ENCODE results near the gene SPAG16.

SPAG16 gene

DNA sequence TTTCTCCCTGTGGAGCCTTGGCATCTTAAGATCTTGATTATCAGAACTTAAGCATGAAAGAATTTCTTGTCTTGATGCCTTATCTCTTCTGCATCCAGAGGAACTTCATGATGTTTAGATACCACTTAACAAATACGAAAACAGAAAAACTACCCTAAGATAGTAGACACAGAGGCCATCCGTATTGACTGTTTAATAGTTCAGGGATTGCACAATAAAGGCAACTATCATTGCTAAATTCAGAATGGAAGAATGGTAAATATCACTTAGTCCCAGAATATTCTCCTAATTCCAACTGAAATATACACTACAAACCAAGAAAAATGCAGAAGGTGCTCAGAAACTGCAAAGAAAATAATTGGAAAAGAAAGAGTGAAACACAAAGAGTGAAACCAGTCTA is 912.0 kb downstream of the SPAG16 start:
- DNase-seq: no peak

DNA sequence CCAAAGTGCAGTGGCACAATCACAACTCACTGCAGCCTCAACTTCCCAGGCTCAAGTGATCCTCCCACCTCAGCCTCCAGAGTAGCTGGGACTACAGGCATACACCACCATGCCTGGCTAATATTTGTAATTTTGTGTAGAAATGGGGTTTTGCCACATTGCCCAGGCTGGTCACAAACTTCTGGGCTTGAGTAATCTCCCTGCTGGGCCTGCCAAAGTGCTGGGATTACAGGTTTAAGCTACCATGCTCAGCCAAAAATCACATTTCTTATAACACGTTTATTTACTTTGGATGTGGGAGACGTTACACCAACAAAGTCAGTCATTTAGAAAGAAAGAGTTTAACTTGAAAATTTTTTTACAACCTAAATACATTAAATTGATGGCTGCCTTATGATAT is 917.6 kb downstream of the SPAG16 start:
- no peak for DNase-seq

DNA sequence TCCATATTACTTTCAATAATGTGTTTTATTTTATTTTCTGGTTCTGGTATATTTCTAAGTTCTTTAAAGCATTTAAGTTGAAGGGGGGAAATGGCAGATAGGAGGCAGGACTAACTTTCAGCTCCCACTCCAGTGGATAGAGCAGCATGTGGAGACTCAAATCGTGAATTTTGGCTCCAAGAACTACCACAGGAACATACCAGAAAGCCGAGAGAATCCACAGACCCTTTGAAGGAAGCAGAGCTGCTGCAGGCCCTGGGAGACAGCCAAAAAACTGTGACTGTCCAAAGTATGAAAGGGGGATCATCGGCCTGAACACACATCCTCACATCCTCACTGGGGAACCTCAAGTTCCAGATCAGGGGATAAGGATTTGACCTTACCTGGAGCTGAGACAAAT is 919.0 kb downstream of the SPAG16 start:
- DNase-seq: no peak

DNA sequence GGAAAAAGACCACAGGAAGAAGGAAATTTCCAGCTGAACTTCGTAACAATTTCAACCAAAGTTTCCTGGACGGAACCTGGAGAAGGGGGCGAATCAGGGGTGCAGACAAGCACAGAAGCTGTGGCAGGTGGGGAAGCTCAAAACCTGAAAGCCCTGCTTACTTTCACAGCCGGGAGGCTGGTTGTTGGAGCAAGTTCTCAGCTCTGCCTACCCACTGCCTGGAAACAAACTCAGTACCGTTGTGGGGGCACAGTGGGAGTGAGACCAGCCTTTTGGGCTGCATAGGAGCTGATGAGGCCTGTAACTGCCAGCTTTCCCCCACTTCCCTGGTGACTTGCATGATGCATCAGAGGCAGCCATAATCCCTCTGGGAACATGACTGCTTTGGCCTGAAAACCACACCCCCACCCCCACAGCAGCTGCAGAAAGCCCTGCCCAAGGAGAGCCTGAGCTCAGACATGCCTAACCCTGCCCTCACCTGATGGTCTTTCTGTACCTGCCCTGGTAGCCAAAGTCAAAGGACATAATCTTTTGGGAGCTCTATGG is 919.6 kb downstream of the SPAG16 start:
- DNase-seq: no peak

DNA sequence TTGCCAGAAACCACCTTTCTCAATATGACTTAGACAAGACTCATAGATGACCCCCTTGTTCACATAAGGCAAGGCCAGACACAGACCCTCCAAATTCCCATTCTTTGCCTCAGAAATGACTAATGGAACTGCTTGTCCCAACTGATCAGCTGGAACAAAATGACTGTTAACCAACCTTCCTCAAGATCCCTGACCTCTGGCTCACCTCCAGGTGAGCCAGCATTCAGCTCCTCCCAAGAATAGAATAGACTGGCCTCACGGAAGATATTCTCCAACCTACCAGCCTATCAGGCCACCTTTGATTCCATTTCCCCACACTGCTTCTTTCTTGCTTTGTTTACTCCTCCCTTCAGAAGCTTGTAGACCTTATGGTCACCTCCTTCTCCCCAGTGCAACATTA is 930.8 kb downstream of the SPAG16 start:
- no peak for DNase-seq

DNA sequence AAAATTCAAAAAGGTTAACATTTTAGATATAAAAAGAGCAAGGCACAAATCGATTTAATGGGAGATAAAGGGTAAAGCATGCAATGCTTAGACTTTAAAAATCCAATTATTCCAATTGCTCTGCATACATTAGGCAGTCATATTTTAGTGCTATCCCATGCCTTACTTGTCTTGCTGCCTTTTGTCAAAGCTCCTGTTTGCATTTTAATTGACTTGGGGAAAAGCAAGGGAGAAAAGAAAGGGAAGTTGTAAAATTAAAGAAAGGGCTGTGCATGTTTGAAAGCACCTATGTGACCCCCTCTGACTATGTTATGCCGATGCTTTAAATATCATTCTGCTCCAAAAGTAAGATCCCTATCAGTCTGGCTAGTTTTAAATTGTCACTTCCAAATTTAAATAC is 932.9 kb downstream of the SPAG16 start:
- DNase-seq: no peak

DNA sequence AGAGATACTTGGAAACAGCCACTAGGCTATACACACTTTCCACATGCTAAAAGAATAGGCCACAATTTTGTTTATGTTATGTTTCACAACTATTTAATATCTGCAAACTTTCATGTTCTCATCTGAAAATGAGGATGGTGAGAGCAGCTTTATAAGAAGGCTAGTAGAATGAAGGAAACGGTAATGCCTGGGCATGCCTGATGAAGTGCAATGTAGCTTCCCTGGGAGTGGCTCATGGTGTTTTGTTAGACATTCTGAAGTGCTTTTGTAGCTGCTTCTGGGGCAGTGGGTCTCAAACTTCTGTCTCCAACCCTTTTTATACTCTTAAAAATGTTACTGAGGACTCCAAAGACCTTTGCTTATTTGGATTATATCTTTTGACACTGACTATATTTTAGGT is 933.3 kb downstream of the SPAG16 start:
- no peak for DNase-seq

DNA sequence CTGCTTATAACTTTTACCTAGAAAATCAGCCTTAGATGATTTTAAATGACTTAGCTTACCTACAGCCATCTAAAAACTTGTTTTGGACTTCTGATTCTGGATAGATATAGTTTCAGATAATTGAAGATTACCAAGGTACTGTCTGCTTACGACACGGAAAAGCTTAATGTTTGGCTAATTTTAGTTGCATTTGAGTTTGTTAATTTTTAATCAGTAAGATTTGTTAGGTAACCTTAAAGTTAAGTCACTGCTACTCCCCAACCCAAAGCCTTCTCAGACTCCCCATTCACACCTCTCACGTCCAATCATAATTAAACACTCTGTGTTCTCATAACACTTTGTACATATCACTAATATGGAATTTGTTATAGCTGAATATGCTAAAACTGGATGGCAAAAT is 936.0 kb downstream of the SPAG16 start:
- no peak for DNase-seq

DNA sequence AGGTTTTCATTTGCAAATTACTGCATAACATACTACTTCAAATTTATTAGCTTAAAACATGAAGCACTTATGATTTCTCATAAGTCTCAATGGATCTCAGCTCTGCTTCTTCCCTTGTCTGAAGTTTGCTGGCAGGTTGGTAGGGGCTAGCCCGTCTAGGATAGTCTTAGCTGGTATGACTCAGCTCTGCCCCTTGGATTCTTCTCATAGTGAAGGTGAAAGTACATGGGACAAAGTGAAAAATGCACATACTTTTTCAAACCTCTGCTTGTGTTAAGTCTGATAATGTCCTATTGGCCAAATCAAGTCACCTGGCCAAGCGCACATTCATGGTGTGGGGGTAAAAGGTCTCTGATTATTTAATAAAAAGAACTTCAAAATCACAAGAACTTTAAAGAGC is 941.8 kb downstream of the SPAG16 start:
- DNase-seq: no peak

DNA sequence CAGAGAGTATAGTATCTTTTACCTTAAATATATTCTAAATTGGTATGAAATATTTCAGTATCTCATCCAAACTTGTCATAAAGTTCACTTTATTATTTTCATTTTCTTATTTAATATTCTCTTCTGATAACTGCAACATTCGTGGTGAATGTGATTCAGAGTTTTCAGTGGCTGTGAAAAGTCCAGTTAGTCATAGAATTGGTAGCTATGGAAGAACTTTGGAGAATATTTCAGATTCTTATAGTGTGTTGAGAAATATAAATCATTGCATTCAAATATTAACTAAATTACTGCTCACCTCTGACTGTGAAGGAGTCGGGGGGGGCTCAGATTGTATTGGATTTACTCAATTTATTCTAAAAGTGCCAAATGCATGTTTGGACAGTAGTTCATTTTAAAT is 948.0 kb downstream of the SPAG16 start:
- no peak for DNase-seq

DNA sequence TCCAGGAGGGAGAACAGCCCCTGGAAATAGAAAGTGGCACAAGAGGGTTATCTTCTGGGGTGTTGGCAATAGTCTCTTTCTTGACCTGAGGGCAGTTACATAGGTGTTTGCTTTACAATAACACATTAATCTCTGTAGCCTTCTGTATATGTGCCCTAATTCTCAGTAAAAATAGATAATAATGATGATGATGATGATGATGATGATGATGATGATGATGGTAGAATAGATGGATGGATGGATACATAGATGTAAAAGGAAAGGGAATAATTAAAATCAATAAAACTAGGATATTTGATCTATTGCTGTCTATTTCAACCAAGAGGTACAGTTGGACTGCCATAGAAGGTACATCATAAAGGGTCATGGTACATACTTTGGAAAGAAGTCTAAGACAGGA is 948.9 kb downstream of the SPAG16 start:
- no peak for DNase-seq

DNA sequence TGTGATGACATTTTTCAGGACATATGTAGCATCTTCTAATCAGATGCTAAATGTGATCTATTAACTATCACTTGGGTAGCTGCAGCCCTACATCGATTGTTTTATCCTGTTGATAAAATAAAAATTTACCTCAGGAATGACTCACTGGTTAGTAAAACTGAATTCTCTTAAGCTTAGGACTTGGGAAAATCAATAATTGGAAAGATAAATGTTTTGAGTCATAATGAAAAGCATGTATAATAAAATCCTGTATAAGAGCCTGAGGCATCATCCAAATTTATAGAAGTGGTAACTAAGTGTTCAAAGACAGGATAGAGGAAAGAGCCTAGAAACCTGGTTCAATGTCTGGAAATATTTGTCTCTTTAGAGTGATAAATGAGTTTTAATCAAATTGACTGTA is 958.5 kb downstream of the SPAG16 start:
- no peak for DNase-seq

DNA sequence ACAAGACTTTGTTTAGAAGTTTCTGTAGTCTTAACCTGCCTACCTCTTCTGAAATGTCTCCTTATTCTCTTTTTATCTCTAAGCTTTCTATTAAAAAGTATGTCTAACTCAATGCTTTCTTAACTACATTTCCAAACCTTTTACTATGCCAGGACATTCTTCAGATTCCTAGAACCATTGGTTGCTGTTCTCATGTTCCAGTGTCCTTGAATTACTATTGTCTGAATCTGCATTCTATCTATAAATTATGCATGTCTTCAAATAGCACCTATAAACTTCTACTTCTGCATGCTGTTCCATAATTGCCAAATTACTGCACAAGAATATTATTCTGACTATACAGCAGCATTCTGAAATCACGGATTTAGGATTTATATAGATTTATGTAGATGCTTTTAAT is 960.6 kb downstream of the SPAG16 start:
- DNase-seq: no peak

DNA sequence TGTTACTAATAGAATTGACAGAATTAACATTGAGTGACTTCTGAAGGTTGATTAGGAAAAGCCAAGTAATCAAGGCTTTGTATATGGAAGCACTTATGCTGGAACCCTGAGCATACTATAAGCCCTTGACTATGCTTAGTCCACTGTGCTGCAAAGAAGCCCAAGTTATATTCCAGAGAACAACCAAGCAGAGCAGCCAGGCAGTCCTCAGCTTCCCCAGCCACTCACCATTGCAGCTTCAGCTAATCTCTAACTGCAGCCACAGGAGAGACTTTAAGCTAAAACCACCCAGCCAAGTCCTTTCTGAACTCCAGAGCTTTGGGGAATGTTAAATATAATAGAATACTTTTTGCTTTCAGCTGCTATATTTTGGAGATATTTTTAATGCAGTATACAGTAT is 962.2 kb downstream of the SPAG16 start:
- no peak for DNase-seq

DNA sequence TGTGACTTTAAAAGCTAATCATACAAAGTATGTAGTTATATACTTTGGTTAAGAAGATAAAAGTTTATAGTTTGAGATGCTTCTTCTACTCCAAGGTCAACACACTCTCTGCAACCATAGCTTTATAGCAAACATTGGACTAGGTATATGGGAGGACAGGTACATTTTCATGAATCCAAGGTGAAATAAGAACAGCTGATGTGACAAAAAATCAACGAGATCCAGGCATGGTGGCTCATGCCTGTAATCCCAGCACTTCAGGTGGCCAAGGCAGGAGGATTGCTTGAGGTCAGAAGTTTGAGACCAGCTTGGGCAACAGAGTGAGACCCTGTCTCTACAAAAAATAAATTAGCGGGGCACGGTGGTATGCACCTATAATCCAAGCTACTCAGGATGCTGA is 963.3 kb downstream of the SPAG16 start:
- DNase-seq: no peak

DNA sequence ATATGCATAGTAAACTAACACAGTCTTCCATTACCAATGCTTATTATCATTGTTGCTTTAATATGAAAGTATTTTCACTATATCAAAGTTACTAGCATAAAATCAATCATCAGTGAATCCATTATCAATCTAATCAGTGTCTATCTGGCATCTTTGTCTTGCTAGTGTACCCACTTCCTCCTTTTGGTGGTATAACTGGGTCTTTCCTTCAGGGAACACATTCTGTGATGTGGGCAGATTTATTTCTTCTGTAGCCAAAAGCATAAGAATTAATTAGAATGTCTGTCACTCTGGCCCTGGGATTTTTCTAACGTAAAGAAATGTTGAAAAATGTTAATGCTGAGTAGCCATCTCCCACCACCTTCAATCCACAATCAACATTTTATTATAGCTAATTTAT is 970.8 kb downstream of the SPAG16 start:
- DNase-seq: no peak

DNA sequence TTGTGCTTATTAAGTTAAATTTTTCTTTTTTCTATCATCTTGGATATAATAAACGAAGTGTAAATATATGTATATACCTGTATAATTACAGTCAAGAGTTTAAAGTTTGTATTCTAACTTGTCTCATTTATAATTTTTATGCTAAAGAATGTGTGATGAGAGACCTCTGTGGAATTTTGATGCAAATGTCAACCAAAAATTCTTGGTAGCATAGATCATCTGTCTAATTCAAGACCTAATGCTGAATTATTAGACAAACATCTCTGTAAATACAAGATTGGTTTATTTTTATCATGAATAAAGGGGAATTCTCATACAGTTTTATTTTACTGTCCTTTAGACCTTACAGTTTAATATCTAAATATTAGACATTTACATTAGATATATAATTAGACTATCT is 977.4 kb downstream of the SPAG16 start:
- DNase-seq: no peak

DNA sequence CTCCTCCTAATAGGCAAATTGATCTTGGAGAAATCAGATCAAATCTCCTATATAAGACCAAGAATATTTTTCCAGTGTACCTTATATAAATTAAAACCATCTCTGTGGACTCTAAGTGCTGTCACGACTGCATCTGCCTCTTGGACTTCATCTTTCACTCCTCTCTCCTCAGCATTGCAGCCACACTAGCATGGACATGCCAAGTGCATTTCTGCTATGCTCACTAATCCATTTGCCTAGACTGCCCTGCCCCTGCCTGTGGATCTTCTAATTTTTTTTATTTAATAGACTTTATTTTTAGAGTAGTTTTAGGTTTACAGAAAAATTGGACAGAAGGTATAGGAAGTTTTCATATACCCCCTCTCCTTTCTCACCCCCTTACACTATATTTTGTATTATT is 979.9 kb downstream of the SPAG16 start:
- no peak for DNase-seq

DNA sequence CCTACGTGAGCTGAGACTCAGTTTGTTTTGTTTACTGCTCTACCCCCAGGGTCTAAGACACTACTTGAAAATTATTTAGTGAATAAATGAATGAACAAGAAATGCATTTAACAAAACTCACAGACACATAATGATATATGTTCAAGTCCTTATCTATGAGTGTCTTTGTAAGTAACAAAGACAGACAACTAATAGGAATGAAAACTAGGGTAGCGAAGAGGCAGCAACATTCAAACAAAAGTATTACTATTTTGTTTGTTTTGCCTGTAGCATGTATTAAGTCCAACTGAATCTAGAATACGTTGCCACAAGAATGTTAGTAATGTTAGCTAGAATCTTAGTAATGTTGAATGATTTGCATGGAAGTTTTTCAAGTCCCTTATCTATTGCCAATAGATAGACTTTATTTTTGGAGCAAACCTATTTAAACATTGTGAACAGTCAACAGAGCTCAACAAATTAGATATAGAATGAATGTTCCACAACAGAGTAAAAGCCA is 981.8 kb downstream of the SPAG16 start:
- DNase-seq: no peak

DNA sequence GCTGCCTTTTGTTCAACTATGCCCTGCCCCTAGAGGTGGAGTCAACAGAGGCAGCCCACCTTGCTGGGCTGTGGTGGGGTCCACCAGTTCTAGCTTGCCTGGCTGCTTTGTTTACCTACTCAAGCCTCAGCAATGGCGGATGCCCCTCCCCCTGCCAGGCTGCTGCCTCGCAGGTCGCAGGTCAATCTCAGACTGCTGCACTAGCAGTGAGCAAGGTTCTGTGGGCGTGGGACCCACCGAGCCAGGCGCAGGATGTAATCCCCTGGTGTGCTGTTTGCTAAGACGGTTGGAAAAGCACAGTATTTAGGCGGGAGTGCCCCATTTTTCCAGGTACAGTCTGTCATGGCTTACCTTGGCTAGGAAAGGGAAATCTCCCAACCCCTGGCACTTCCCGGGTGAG is 993.6 kb downstream of the SPAG16 start:
- no peak for DNase-seq

DNA sequence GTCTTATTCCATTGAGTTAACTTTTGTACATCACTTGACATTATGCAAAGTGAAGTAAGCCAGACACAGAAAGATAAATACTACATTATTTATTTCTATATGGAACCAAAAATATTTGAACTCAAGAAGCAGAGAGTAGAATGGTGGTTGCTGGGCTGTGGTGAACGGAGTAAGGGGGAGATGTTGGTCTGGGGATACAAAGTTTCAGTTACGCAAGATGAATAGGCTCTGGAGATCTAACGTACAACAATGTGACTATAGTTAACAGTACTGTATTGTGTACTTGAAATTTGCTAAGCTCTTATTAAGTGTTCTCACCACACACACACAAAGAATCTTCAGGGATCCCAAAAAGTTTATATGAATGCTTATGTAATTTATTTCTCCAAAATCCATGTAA is 1001.7 kb downstream of the SPAG16 start:
- DNase-seq: no peak

DNA sequence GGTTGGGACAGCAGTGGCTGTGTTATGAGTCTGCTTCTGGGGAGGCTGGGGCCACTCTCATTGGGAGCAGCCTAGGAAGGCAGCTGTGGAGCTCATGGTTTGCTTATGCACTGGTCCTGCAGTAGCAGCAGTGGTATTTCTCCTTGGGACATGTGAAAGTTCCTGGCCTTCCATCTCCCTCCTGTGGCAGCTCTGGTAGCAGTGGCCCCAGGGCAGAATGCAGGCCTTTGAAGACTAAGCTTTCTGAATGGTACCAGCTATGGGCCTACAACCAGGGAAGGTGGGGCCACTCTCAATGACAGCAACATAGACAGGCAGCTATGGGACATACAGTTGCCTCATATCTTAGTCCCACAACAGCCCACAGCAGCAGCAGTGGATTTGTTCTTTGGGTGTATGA is 1009.3 kb downstream of the SPAG16 start:
- no peak for DNase-seq

DNA sequence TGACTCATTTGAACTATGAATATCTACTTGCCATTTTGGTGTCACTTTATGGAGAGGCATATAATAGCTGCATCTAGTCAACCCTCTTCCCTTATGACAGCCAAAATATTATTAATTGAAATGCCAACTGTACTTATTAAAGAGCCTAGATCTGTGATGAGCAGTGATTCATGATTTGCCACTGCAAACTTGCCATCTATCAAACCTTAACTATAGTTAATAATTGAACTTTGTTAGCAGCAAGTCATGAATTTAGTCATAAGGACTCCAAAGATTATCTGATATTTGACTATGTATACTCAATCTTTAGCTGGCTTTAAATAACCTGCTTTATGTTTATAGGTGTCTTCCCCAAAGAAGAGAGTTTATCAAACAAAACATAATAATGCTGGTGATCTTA is 1010.2 kb downstream of the SPAG16 start:
- no peak for DNase-seq

DNA sequence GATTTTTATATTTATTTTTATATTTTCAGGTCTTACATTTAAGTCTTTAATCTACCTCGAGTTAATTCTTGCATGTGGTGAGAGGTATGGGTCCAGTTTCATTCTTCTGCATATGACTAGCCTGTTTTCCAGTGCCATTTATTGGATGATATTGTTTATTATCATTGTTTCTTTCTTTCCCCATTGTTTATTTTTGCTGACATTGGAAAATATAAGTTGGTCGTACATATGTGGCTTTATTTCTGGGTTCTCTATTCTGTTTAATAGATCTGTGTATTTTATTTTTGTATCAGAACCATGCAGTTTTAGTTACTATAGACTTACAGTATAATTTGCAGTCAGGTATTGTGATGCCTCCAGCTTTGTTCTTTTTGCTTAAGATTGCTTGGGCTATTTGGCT is 1013.2 kb downstream of the SPAG16 start:
- DNase-seq: no peak

DNA sequence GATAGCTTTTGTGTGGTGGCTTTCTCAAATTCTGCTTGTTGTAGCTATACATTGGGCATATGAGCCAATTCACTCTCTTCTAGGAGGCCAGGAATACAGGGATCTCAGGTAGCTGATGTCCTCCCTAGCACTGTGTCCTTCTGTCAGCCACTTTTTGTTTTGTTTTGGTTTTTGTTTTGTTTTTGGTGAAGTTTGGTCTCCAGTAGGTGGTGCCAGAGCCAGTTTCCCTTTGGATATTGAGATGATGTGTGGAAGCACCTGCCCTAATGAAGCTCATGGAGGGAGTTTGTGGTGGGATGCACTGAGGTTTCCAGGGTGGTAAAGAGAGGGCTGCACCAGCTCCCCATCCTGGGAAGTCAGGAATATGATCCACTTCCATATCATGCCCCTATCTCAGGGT is 1026.1 kb downstream of the SPAG16 start:
- DNase-seq: no peak

DNA sequence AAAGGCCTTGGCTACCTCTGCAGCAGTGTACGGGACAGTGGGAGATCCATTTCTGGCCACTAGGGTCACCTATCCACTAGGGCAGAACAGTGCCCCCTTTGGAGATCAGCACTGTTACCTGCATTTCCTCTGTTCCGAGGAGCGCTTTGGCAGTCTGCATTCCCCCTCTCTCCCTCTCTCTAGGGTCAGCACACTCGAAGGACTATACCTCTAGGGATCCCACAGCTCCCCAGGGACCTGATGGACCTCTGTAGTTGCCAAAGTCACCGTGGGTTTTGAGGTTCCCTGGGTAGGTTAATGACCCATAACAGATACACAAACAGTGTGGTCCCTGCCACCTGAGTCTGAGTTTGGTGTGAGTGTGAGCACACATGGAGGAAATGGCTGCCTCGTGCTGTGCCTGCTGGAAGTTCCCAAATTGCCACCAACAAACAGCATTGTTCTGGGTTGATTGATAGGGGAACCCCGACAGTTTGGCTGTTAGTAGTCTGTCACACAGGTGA is 1026.8 kb downstream of the SPAG16 start:
- DNase-seq: no peak

Measured in retina (tissue), 1 donor.